Astrocyte of the spinal cord (primary cell): Measurements from ENCODE around the gene C5.

Source experiments
- DNase-seq: peaks from one replicate; pipeline ENCODE4 v3.0.0; 2011; ENCODE audit warnings: low read depth, low spot score
- H3K4me3 ChIP-seq: 2 replicates; pipeline ENCODE4 v1.5.1; 2011; ENCODE audit warnings: low read depth, mild to moderate bottlenecking, low read length, moderate library complexity
- CTCF ChIP-seq: IDR thresholded peaks from 2 replicates; pipeline ENCODE4 v1.5.1; 2012; ENCODE audit warnings: low read depth, mild to moderate bottlenecking, low read length, inconsistent platforms
- in situ Hi-C: cut with HindIII; loops from 2 replicates; pipeline ENCODE4 v1.10.0; 2017; ENCODE audit warnings: low sequenced_read_pairs

C5 gene

GRCh38 chr9:120941046-120941770 lies 108.9 kb downstream of the C5 start:
- in situ Hi-C loops = no loop called here
- no peak for TF ChIP-seq CTCF
- no peak overlapping the region for H3K4me3 ChIP-seq
- DNase-seq = no peak

- no peak overlapping the region for H3K4me3 ChIP-seq
- DNase-seq = no peak
- in situ Hi-C loops = no loop called here
- no peak for TF ChIP-seq CTCF
Observed at GRCh38 chr9:120940573-120940972, 109.5 kb downstream of the C5 start.

GRCh38 chr9:120938851-120939250 lies 111.2 kb downstream of the C5 start:
- no peak for DNase-seq
- H3K4me3 ChIP-seq = no peak overlapping the region
- no peak for TF ChIP-seq CTCF
- in situ Hi-C loops = no loop called here

- no peak overlapping the region for H3K4me3 ChIP-seq
- peak; percentile 64 for DNase-seq
- no peak for TF ChIP-seq CTCF
- in situ Hi-C loops = no loop called here
Observed at GRCh38 chr9:120937596-120937995, 112.5 kb downstream of the C5 start.

GRCh38 chr9:120937127-120937526 lies 112.9 kb downstream of the C5 start:
- no peak for DNase-seq
- in situ Hi-C loops = no loop called here
- no peak for TF ChIP-seq CTCF
- H3K4me3 ChIP-seq = no peak overlapping the region

GRCh38 chr9:120936764-120937122 lies 113.3 kb downstream of the C5 start:
- in situ Hi-C loops = no loop called here
- no peak overlapping the region for H3K4me3 ChIP-seq
- no peak for DNase-seq
- no peak for TF ChIP-seq CTCF
